AG04450 (cell line): ENCODE results near the gene FDXR. TPM values are rescaled to one million over a fixed set of nuclear protein-coding genes. Genes with fewer than 3 reads are reported as not detected.

Source experiments
- CTCF ChIA-PET: fragments of 300-600, 350-600 bp; formaldehyde crosslinking; extraction: SDS; loops from one replicate; lab custom pipeline; 2022; ENCODE audit warnings: antibody characterized with exemption, inconsistent platforms; lab: Charles Lee
- POLR2A ChIA-PET: fragments of 350-600 bp; formaldehyde crosslinking; extraction: SDS; loops from one replicate; lab custom pipeline; 2021; ENCODE audit warnings: antibody characterized with exemption, inconsistent platforms; lab: Yijun Ruan, JAX
- DNase-seq: peaks from one replicate; pipeline ENCODE4 v3.0.0-alpha.2; 2011; ENCODE audit warnings: low read depth, low spot score
- H3K27ac ChIP-seq: one replicate; pipeline ENCODE4 v1.5.1; 2012; ENCODE audit warnings: low read depth, low read length, control low read depth
- H3K27me3 ChIP-seq: one replicate; pipeline ENCODE4 v1.6.0; 2012; ENCODE audit warnings: low read length; ENCODE audit not compliant: control insufficient read depth, insufficient read depth
- H3K4me3 ChIP-seq: 2 replicates; pipeline ENCODE4 v1.5.1; 2011; ENCODE audit warnings: mild to moderate bottlenecking, low read depth, low read length, control low read depth
- H3K9me3 ChIP-seq: 2 replicates; pipeline ENCODE4 v1.5.1; 2012; ENCODE audit warnings: low read length; ENCODE audit not compliant: control insufficient read depth, insufficient read depth
- polyA plus RNA-seq: library from polyadenylated mRNA; depleted of rRNA; stranded (reverse); fragments of >200 nt; gene quantifications from 2 replicates; pipeline ENCODE4 v1.2.3, GENCODE V29; 2011
- TF ChIP-seq, protein P1 (sequence below): IDR thresholded peaks from 2 replicates; pipeline ENCODE4 v1.5.1; 2011; ENCODE audit warnings: low read depth, low read length, control low read depth, inconsistent platforms

Gene FDXR
- polyA plus RNA-seq, 1 experiment, result 23.0 TPM

DNA sequence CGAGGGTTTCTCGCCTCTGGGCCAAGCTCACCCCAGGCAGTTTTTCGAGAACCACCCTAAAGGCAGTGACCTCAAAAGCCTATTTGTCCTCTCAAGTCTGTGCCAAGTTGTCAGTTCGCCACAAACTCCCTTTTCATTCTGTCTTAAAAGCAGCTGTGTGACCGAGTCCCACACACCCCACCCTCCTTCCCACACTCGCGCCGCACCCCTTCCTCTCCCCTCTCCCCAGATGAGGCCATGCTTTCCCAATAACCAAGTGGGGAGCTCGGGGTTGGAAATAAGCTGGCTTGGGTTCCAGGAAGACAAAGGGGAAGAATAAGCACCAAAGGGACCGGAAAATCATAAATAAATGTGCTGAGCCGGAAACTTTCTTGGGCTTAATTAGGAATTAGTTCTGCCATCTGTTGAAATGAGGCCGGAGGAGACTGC, 49.8 kb downstream of the FDXR start:
- no peak for DNase-seq
- Histone ChIP-seq H3K27me3 (no peaks in the 10 kb centered on the region), H3K9me3 (no peaks in the 10 kb centered on the region), H3K27ac (no peak overlapping the region), H3K4me3 (no peak overlapping the region)
- CTCF ChIA-PET, result interaction anchor here (4.5 kb wide), 1 partner anchor 31 kb away, joined by 22 read pairs; no protein-coding TSS in a partner anchor
- POLR2A ChIA-PET, result no interaction called here
- TF ChIP-seq, protein P1, sequence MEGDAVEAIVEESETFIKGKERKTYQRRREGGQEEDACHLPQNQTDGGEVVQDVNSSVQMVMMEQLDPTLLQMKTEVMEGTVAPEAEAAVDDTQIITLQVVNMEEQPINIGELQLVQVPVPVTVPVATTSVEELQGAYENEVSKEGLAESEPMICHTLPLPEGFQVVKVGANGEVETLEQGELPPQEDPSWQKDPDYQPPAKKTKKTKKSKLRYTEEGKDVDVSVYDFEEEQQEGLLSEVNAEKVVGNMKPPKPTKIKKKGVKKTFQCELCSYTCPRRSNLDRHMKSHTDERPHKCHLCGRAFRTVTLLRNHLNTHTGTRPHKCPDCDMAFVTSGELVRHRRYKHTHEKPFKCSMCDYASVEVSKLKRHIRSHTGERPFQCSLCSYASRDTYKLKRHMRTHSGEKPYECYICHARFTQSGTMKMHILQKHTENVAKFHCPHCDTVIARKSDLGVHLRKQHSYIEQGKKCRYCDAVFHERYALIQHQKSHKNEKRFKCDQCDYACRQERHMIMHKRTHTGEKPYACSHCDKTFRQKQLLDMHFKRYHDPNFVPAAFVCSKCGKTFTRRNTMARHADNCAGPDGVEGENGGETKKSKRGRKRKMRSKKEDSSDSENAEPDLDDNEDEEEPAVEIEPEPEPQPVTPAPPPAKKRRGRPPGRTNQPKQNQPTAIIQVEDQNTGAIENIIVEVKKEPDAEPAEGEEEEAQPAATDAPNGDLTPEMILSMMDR, result no peak

DNA sequence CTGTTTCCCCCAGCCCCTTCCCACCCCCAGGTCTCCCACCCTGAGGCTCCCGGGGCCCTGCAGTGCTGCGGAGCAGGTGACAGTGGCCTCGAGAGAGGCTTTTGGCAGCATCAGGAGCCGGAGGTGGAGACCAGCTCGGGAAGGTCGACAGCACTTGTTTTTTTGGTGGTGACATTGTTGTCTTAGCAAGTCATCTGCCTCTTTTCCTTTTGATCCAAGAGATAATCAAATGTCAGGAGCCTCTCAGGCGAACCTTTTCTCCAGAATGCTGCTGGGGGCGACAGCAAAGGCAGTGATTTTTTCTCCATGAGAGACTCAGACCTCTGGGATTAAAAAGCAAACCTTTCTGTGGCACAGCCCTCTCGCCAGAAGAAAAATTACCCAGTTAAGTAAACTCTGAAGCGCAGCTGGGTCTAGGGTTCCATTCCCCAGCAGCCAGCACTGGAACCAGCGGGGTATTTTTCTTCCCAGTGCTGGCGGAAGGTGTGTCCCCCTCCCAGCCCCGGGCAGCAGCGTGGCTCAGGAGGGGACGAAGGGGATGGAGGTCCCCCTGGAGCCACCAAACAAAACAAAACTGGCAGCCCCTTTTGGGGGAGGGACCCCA, 50.4 kb downstream of the FDXR start:
- no peak for DNase-seq
- POLR2A ChIA-PET, result no interaction called here
- TF ChIP-seq, protein P1, result no peak
- CTCF ChIA-PET, result interaction anchor here (4.5 kb wide), 1 partner anchor 31 kb away, joined by 22 read pairs; no protein-coding TSS in a partner anchor
- H3K27ac ChIP-seq, result no peak overlapping the region
- H3K27me3 ChIP-seq, result no peaks in the 10 kb centered on the region
- H3K9me3 ChIP-seq, result no peaks in the 10 kb centered on the region
- H3K4me3 ChIP-seq, result no peak overlapping the region

DNA sequence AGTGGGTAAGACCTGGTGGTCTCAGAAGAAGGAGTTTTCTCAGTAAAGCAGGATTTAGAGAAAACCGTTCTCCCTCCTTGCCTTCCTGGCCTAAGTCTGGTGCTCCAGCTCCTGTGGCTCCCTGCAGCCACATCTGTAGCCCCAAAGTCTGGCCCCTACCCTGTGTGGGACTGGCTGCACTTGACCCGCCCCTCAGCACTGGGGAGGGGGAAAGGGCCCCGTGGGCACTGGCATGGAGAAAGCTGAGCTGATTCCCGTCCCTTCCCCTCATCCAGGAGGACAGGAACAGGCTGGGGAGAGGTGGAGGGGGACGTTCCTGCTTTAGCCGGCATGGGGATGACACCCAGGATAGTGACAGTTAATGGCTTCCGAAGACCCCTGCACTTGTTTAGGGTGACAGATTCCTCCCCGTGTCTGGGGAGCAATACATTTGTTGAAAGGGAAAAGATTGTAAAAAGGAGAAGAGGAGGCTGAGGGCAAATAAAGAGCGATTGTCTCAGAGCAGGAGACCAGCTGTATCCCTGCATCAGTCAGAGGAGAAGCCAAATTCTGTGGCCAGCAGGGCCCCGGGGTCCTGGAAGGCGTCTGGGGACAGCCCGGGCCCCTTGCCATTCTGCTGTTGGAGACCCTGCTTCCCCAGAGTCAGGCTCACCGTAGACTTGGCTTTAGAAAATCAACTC, 51.0 kb downstream of the FDXR start:
- TF ChIP-seq, protein P1, result no peak

DNA sequence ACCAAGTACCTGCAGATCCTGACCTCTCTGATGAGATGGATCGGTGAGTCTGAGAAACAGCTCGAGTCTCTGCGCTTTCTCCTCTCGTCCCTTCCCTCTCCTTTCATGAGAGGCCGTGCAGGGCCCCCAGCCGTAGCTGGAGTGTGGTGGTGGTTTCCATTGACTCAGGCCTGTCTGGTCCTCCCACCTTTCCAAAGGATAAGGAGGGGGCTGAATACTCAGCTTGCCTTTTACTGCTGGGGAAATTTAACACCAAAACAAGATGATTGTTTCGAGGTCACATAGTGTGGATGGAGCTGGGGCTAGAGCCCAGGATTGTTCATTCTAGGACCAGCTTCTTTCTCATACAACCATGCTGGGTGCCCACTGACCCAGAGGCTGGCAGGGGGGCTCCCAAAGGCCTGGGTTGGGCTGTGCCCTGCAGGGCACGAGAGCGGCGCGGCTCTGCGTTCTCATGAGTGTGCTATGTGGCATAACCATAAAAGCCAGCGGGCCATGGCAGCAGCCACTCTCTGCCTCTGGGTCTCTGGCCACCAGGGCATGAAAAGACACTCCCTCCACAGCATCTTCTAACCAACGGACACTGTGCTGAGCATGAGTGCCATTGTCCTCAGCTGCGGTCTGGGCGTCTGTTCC, 52.9 kb downstream of the FDXR start:
- CTCF ChIA-PET, result no interaction called here

More for the DNA sequence above, 51.0 kb downstream of the FDXR start:
- H3K27me3 ChIP-seq, result no peaks in the 10 kb centered on the region
- no peaks in the 10 kb centered on the region for H3K9me3 ChIP-seq
- ChIA-PET CTCF (interaction anchor here (0.8 to 4.5 kb wide), 2 partner anchors 30 to 43 kb away, joined by 3 to 22 read pairs; no protein-coding TSS in a partner anchor), POLR2A (no interaction called here)
- H3K27ac ChIP-seq, result no peak overlapping the region
- H3K4me3 ChIP-seq, result no peak overlapping the region
- no peak for DNase-seq

More for the DNA sequence above, 52.9 kb downstream of the FDXR start:
- no peak for DNase-seq
- Histone ChIP-seq H3K9me3 (no peaks in the 10 kb centered on the region), H3K4me3 (no peak overlapping the region), H3K27ac (no peak overlapping the region), H3K27me3 (no peaks in the 10 kb centered on the region)
- TF ChIP-seq, protein P1, result no peak
- POLR2A ChIA-PET, result interaction anchor here (0.6 kb wide), 1 partner anchor 38 kb away, joined by 3 read pairs; no protein-coding TSS in a partner anchor
